ENCODE results near the gene VASH1.

VASH1 gene

GRCh38 chr14:76778546-76779215 is 17.4 kb downstream of the VASH1 start:
- TF ChIP-seq CTCF (IDR thresholded peaks at IDR 0.05; ENCODE audit: insufficient read depth, missing control alignments), result no peak
- peak; percentile 21 for FAIRE-seq
- peak; percentile 86 for DNase-seq (ENCODE audit: insufficient read length, low spot score)

- FAIRE-seq (no peak), DNase-seq (ENCODE audit: insufficient read length, low spot score) (no peak)
- no peak for TF ChIP-seq CTCF (IDR thresholded peaks at IDR 0.05; ENCODE audit: insufficient read depth, missing control alignments)
Observed at GRCh38 chr14:76779221-76780057, 18.2 kb downstream of the VASH1 start.

- DNase-seq (ENCODE audit: insufficient read length, low spot score) (no peak), FAIRE-seq (no peak)
- no peak for TF ChIP-seq CTCF (IDR thresholded peaks at IDR 0.05; ENCODE audit: insufficient read depth, missing control alignments)
Observed at GRCh38 chr14:76780058-76780345, 18.7 kb downstream of the VASH1 start.

- FAIRE-seq (no peak), DNase-seq (ENCODE audit: insufficient read length, low spot score) (no peak)
- TF ChIP-seq CTCF (IDR thresholded peaks at IDR 0.05; ENCODE audit: insufficient read depth, missing control alignments), result no peak
Observed at GRCh38 chr14:76780360-76780759, 19.1 kb downstream of the VASH1 start.

- TF ChIP-seq CTCF (IDR thresholded peaks at IDR 0.05; ENCODE audit: insufficient read depth, missing control alignments), result no peak
- no peak for DNase-seq (ENCODE audit: insufficient read length, low spot score)
- no peak for FAIRE-seq
Observed at GRCh38 chr14:76780875-76781647, 19.8 kb downstream of the VASH1 start.

GRCh38 chr14:76781648-76782051 is 20.4 kb downstream of the VASH1 start:
- no peak for FAIRE-seq
- TF ChIP-seq CTCF (IDR thresholded peaks at IDR 0.05; ENCODE audit: insufficient read depth, missing control alignments), result no peak
- no peak for DNase-seq (ENCODE audit: insufficient read length, low spot score)

Measured in D721Med (cell line).